NK-92 treated with Interleukin-12 subunit alpha and Interleukin-12 subunit beta, amount 100 ng/mL, for 24 hours (cell line): Measurements from ENCODE around the gene YPEL5.

Experiments
- DNase-seq: peaks from one replicate; lab custom pipeline; 2025; lab: John Stamatoyannopoulos, UW

YPEL5 gene

DNA sequence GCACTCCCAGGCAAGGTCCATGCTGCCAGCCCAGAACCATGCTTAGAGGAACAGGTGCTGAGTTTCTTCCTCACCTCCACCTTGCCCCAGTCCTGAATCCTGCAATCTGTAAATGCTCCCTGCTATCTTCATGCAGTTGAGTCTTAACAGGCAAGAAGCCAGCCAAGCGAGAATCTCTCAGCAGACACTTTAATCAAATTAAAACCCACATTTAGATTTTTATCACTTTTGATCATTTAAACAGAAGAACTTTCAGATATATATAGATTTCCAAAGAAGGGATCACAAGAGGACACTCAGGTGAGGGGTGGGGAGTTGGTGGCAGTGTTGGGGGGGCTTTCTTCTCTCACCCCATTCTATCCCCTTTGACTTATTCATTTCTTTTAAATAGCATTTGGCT is 58.6 kb downstream of the YPEL5 start:
- no peak for DNase-seq

DNA sequence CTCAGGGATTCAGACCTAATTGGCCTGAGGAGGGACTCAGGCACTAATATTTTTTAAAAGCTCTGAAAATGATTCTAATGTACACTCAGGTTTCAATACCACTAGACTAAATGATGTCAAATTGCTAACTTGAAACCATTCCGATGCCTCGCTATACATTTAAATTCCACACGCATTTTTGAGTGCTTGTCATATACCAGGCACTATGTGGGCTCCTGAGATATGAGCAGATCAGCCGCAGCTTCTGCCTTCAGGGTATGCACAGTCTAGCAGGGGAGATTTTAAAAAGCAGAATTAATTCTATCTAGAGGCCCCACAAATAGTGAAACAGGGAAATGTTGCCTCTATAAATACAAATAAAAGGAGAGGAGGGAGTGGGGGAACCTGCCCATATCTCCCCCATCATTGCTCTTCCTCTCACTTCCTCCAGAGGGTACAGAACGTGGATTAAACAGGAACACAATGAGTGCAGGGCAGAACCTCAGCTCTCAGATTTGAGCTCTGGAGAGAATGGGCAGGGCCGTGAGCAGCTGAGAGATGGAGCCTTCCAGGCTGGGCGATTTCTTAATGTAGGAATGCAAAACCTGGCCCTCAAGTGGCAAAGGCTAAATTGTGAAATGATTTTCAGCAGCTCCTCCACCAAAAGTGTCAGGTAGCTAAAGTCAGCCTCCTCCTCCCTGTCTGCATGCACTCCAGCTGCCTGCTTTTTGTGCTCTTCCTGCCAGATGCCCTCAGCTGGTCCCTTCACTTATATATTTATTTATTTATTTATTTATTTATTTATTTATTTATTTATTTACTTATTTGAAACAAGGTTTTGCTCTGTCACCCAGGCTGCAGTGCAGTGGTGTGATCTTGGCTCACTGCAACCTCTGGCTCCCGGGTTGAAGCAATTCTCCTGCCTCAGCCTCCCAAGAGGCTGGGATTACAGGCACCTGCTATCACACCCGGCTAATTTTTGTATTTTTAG is 59.9 kb downstream of the YPEL5 start:
- no peak for DNase-seq

DNA sequence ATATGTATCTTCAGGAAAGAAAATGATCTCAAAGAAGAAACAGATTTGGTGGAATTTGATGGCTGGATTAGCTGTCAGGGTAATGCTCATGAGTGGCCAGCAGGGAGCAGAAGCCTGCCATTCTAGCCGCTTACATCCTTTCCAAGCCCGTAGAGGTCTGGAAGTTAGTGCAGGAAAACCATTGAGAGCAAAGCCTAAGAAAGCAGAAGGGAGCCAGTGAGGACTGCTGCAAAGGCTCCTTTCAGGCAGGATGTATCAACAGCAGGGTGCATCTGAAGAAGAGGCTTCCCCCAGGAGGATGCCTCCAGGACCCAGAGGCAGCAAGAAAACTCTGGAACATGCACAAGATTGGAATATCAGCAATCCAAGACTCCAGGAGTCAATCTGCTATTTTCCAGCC is 61.6 kb downstream of the YPEL5 start:
- DNase-seq = no peak

DNA sequence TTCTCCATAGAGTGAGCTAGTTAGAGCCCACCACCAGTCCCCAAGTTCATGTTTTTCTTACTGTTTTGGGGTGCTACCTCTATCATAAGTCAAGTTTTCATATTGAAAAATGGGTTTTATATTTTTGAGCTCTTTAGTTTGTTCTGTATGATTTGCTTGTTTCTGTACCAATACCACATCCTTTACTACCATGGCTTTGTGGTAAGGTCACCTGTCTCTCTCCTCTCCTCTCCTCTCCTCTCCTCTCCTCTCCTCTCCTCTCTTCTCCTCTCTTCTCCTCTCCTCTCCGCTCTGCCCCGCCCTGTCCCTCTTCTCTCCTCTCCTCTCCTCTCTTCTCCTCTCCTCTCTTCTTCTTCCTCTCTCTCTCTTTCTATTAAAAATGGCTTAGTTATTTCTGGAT is 62.4 kb downstream of the YPEL5 start:
- DNase-seq = no peak
